Pancreas (tissue), 10 donors: Measurements from ENCODE around the gene PATL2. TPM values are rescaled to one million over a fixed set of nuclear protein-coding genes. Genes with fewer than 3 reads are reported as not detected.

ENCODE experiments used
- ATAC-seq, 4 donors: fragments of 200-7000 bp; cut with Tn5 transposase; one replicate each; pipeline versions ENCODE4 v1.8.0 to v1.9.1; 2020; ENCODE audit warnings: mild to moderate bottlenecking in 4 of 4, moderate library complexity in 4 of 4
- DNase-seq, 6 donors: peaks; one replicate each; pipeline ENCODE4 v3.0.0-alpha.2; 2020
- FAIRE-seq: peaks from 2 replicates; lab custom pipeline; 2012; peaks lifted over from hg19 to GRCh38; lab: Jason Lieb, UNC
- H3K27ac ChIP-seq, 4 donors: fragments of 200-600 bp; sonication (generic); 1 replicate in 3 of 4; 2 replicates in 1 of 4; pipeline versions ENCODE4 v1.5.0 to v1.8.0; 2020
- H3K27me3 ChIP-seq, 4 donors: fragments of 200-600 bp; one replicate each; pipeline ENCODE4 v1.8.0; 2021
- H3K36me3 ChIP-seq, 3 donors: fragments of 200-600 bp; sonication (generic) in 1 of 3; one replicate each; pipeline versions ENCODE4 v1.5.0 to v1.8.0; 2020 to 2021
- H3K4me1 ChIP-seq, 3 donors: fragments of 200-600 bp; one replicate each; pipeline ENCODE4 v1.8.0; 2021
- H3K4me3 ChIP-seq, 4 donors: fragments of 200-600 bp; sonication (generic) in 2 of 4; one replicate each; pipeline versions ENCODE4 v1.5.0 to v1.8.0; 2020 to 2021
- H3K9me3 ChIP-seq, 4 donors: fragments of 200-600 bp; one replicate each; pipeline ENCODE4 v1.8.0; 2021
- CTCF ChIP-seq, 4 donors: fragments of 200-600 bp; sonication (generic) in 3 of 4; IDR thresholded peaks; one replicate each; pipeline versions ENCODE4 v1.5.0 to v1.8.0; 2021; ENCODE audit warnings: antibody characterized with exemption in 4 of 4
- WGBS, 2 donors: extraction: QIAGEN DNeasy Blood & Tissue Kit; methylation state at CpG; one replicate each; pipeline ENCODE4 v1.1.7; 2013; 5-methylcytosine and 5-hydroxymethylcytosine counted together
- intact Hi-C, 3 donors: fragments of 100-400 bp; cut with DNase I; formaldehyde crosslinking; loops; one replicate each; pipeline versions ENCODE4 v1.11.1 to v1.14.2; 2022
- polyA plus RNA-seq, 2 donors: library from polyadenylated mRNA; stranded (reverse); fragments of 200-250 nt; gene quantifications; one replicate each; pipeline ENCODE4 v1.2.3, GENCODE V29; 2013
- total RNA-seq, 6 donors: library from RNA; stranded (reverse); fragmentation: NEBNext Ultra II Directional in 4 of 6; extraction: Animal tissue kit (Norgen Biotek cat#: 25700) in 4 of 6; gene quantifications; one replicate each; pipeline versions ENCODE4 v1.2.1 to v1.2.4, GENCODE V29; 2021 to 2023
- donor health status: healthy with polysubstance abuse.
- donor health status: DM: no; HTN: no; CAD: no; lungs with moderate emphysema.
- donor health status: DM: no; HTN: no; CAD: no.
- donor health status: control.
- donor health status: control.
- donor health status: Bipolar disorder and iron deficiency.
- donor health status: DM: yes; HTN: yes; CAD: no.
- donor health status: DM: no; HTN: no; CAD: no.
- donor health status: DM: no; HTN: no; CAD: no.
- donor health status: DM: yes; HTN: yes; CAD: no.

The PATL2 gene
- total and polyA plus RNA-seq, 8 donors: 0.24 to 1.6 (median 0.63) TPM

GRCh38 chr15:44657378-44657777, 53.7 kb downstream of the PATL2 start:
- no peaks in the 10 kb centered on the region for H3K9me3 ChIP-seq
- no peak for ATAC-seq
- H3K4me3 ChIP-seq: no peak overlapping the region
- intact Hi-C loops: no loop called here
- no peak overlapping the region for H3K27ac ChIP-seq
- H3K4me1 ChIP-seq: peaks cover 4 to 14% (median 6%) of the 10 kb centered on the region in 3 donors
- FAIRE-seq: no peak
- TF ChIP-seq CTCF (IDR thresholded peaks at IDR 0.05): no peak
- DNase-seq: no peak
- H3K27me3 ChIP-seq: no peaks in the 10 kb centered on the region
- H3K36me3 ChIP-seq: peaks cover 0 to 31% (median 3%) of the 10 kb centered on the region in 3 donors

GRCh38 chr15:44656913-44657312, 54.2 kb downstream of the PATL2 start:
- Histone ChIP-seq H3K36me3 (peaks cover 0 to 36% (median 3%) of the 10 kb centered on the region in 3 donors), H3K27ac (no peak overlapping the region), H3K4me3 (no peak overlapping the region), H3K9me3 (no peaks in the 10 kb centered on the region), H3K4me1 (peaks cover 4 to 10% (median 6%) of the 10 kb centered on the region in 3 donors), H3K27me3 (no peaks in the 10 kb centered on the region)
- ATAC-seq: no peak
- intact Hi-C loops: no loop called here
- DNase-seq: no peak
- TF ChIP-seq CTCF (IDR thresholded peaks at IDR 0.05): no peak
- 70 to 76% methylated on average over 3 of the region's 3 CpGs for WGBS, 2 donors
- no peak for FAIRE-seq

GRCh38 chr15:44656298-44656697, 54.8 kb downstream of the PATL2 start:
- intact Hi-C loops: no loop called here
- WGBS, 2 donors: 81 to 94% methylated on average over 1 of the region's 1 CpG
- H3K36me3 ChIP-seq: peaks cover 0 to 42% (median 3%) of the 10 kb centered on the region in 3 donors

GRCh38 chr15:44654858-44655257, 56.3 kb downstream of the PATL2 start:
- H3K27me3 ChIP-seq: no peaks in the 10 kb centered on the region
- WGBS, 2 donors: 94 to 96% methylated on average over 6 of the region's 6 CpGs
- DNase-seq (no peak), ATAC-seq (no peak), FAIRE-seq (no peak)
- H3K4me3 ChIP-seq: no peak overlapping the region
- intact Hi-C loops: no loop called here
- H3K36me3 ChIP-seq: peaks cover 0 to 42% (median 8%) of the 10 kb centered on the region in 3 donors
- no peak overlapping the region for H3K27ac ChIP-seq
- H3K9me3 ChIP-seq: no peaks in the 10 kb centered on the region
- no peak for TF ChIP-seq CTCF (IDR thresholded peaks at IDR 0.05)
- no peaks in the 10 kb centered on the region for H3K4me1 ChIP-seq

More at GRCh38 chr15:44656298-44656697, 54.8 kb downstream of the PATL2 start:
- H3K9me3 ChIP-seq: no peaks in the 10 kb centered on the region
- no peaks in the 10 kb centered on the region for H3K27me3 ChIP-seq
- H3K4me1 ChIP-seq: peaks cover 2 to 4% (median 3%) of the 10 kb centered on the region in 3 donors
- no peak for FAIRE-seq
- H3K4me3 ChIP-seq: no peak overlapping the region
- no peak for ATAC-seq
- no peak for TF ChIP-seq CTCF (IDR thresholded peaks at IDR 0.05)
- DNase-seq: no peak
- H3K27ac ChIP-seq: no peak overlapping the region

GRCh38 chr15:44647637-44648036, 63.5 kb downstream of the PATL2 start:
- FAIRE-seq: no peak
- H3K27ac ChIP-seq: no peak overlapping the region
- H3K4me1 ChIP-seq: no peaks in the 10 kb centered on the region
- no peak for TF ChIP-seq CTCF (IDR thresholded peaks at IDR 0.05)
- H3K4me3 ChIP-seq: no peak overlapping the region
- no peaks in the 10 kb centered on the region for H3K27me3 ChIP-seq
- DNase-seq: no peak
- no peaks in the 10 kb centered on the region for H3K9me3 ChIP-seq
- intact Hi-C loops: no loop called here
- peaks cover 0 to 48% (median 18%) of the 10 kb centered on the region in 3 donors for H3K36me3 ChIP-seq
- ATAC-seq: no peak
